GM19372 (cell line): ENCODE results near the gene FLG.
"Not testable (repeated sequence)": the region's sequence is repeated elsewhere in the genome, so short reads cannot be mapped to it uniquely, and the experiment has no call there.

Experiments
- ATAC-seq: cut with Tn5 transposase; IDR thresholded peaks from one replicate; pipeline ENCODE4 v1.9.1; 2021; ENCODE audit warnings: mild to moderate bottlenecking, low read depth, moderate library complexity; ENCODE audit not compliant: unreplicated experiment

The FLG gene

GRCh38 chr1:152325111-152325510 lies at the start of gene FLG:
TSS of gene FLG (minus strand) at chr1:152325239. CDS start at chr1:152315456, 9,783 bp downstream.
- ATAC-seq = no peak

- ATAC-seq = no peak
Observed at GRCh38 chr1:152374451-152374850, 49.4 kb upstream of the FLG start.

GRCh38 chr1:152372672-152373071 lies 47.6 kb upstream of the FLG start:
- no peak for ATAC-seq

- ATAC-seq = no peak
Observed at GRCh38 chr1:152367436-152367835, 42.4 kb upstream of the FLG start.

GRCh38 chr1:152359906-152360305 lies 34.9 kb upstream of the FLG start, which contains the start of gene FLG2:
TSS of gene FLG2 (minus strand) at chr1:152360006. CDS start at chr1:152358884, 1,122 bp downstream.
- ATAC-seq = no peak

GRCh38 chr1:152356736-152357135 lies 31.7 kb upstream of the FLG start:
- no peak for ATAC-seq

GRCh38 chr1:152349611-152350010 lies 24.6 kb upstream of the FLG start:
- ATAC-seq = no peak

- no peak for ATAC-seq
Observed at GRCh38 chr1:152348447-152348846, 23.4 kb upstream of the FLG start.

GRCh38 chr1:152347116-152347728 lies 22.2 kb upstream of the FLG start:
- ATAC-seq = no peak

GRCh38 chr1:152344438-152344837 lies 19.4 kb upstream of the FLG start:
- no peak for ATAC-seq

- ATAC-seq = no peak
Observed at GRCh38 chr1:152343006-152343405, 18.0 kb upstream of the FLG start.

- no peak for ATAC-seq
Observed at GRCh38 chr1:152335399-152335798, 10.4 kb upstream of the FLG start.

GRCh38 chr1:152328801-152329391 lies 3.9 kb upstream of the FLG start:
- no peak for ATAC-seq

GRCh38 chr1:152313970-152314369 lies 11.1 kb downstream of the FLG start:
- ATAC-seq = no peak

- no peak for ATAC-seq
Observed at GRCh38 chr1:152313319-152313801, 11.7 kb downstream of the FLG start.

- not testable (repeated sequence) for ATAC-seq
Observed at GRCh38 chr1:152312169-152312568, 12.9 kb downstream of the FLG start.

GRCh38 chr1:152309955-152310354 lies 15.1 kb downstream of the FLG start:
- no peak for ATAC-seq

GRCh38 chr1:152309320-152309901 lies 15.6 kb downstream of the FLG start:
- not testable (repeated sequence) for ATAC-seq

GRCh38 chr1:152308758-152309157 lies 16.3 kb downstream of the FLG start:
- ATAC-seq = not testable (repeated sequence)

GRCh38 chr1:152307970-152308369 lies 17.1 kb downstream of the FLG start:
- ATAC-seq = not testable (repeated sequence)

- ATAC-seq = not testable (repeated sequence)
Observed at GRCh38 chr1:152306123-152306522, 18.9 kb downstream of the FLG start.

- ATAC-seq = not testable (repeated sequence)
Observed at GRCh38 chr1:152304773-152305172, 20.3 kb downstream of the FLG start.
